Panc1 (cell line): ENCODE data around the gene B4GALNT1. TPM values are rescaled to one million over a fixed set of nuclear protein-coding genes. Genes with fewer than 3 reads are reported as not detected.

Source experiments
- ATAC-seq: fragments of 200-7000 bp; cut with Tn5 transposase; 2 replicates; pipeline ENCODE4 v1.9.1; 2020; ENCODE audit warnings: mild to moderate bottlenecking, moderate library complexity
- BruUV-seq: library from RNA; stranded (reverse); fragments of 400-500 nt; replicated peaks from 2 replicates; lab custom pipeline; 2021; lab: Mats Ljungman, UMichigan
- CTCF ChIA-PET: fragments of 300-600 bp; sonication (Branson Sonifier 250); formaldehyde crosslinking; loops from one replicate; lab custom pipeline; 2022; ENCODE audit warnings: antibody characterized with exemption; lab: Charles Lee
- POLR2A ChIA-PET: fragments of 300-600 bp; sonication (Branson Sonifier 250); formaldehyde crosslinking; loops from one replicate; lab custom pipeline; 2022; ENCODE audit warnings: antibody characterized with exemption; lab: Charles Lee
- DNase-seq: peaks from one replicate; pipeline ENCODE4 v3.0.0-alpha.2; 2010; ENCODE audit warnings: low read depth, low spot score
- H3K27ac ChIP-seq: 2 replicates; pipeline ENCODE4 v1.5.1; 2011; ENCODE audit warnings: mild to moderate bottlenecking, low read length, inconsistent platforms
- H3K27me3 ChIP-seq: fragments of 200-500 bp; sonication (Bioruptor generic); 2 replicates; pipeline ENCODE4 v1.6.0; 2014; ENCODE audit warnings: low read length, inconsistent platforms; ENCODE audit not compliant: control insufficient read depth, insufficient read depth
- H3K36me3 ChIP-seq: fragments of 200-500 bp; sonication (Bioruptor generic); 2 replicates; pipeline ENCODE4 v1.5.1; 2014; ENCODE audit warnings: inconsistent platforms, mild to moderate bottlenecking, low read length, moderate library complexity; ENCODE audit not compliant: control insufficient read depth, insufficient read depth
- H3K4me1 ChIP-seq: 2 replicates; pipeline ENCODE4 v1.5.1; 2011; ENCODE audit warnings: inconsistent platforms, mild to moderate bottlenecking, low read length, moderate library complexity; ENCODE audit not compliant: control insufficient read depth, insufficient read depth
- H3K4me3 ChIP-seq, 2 experiments: 2 replicates each; pipeline ENCODE4 v1.5.1; 2011 to 2012; ENCODE audit warnings: low read depth in 2 of 2, low read length in 2 of 2, mild to moderate bottlenecking in 2 of 2, inconsistent platforms in 1 of 2, moderate library complexity in 1 of 2
- H3K9me3 ChIP-seq: fragments of 200-500 bp; sonication (Bioruptor generic); 2 replicates; pipeline ENCODE4 v1.5.1; 2014; ENCODE audit warnings: low read depth, mild to moderate bottlenecking, inconsistent platforms, low read length, moderate library complexity; ENCODE audit not compliant: control insufficient read depth, insufficient read depth
- POLR2AphosphoS5 ChIP-seq: IDR thresholded peaks from 2 replicates; pipeline ENCODE4 v1.6.1; 2012; ENCODE audit warnings: mild to moderate bottlenecking, low read depth, low read length, moderate library complexity
- REST ChIP-seq, 2 experiments: IDR thresholded peaks; 2 replicates each; pipeline ENCODE4 v1.6.1; 2011 to 2012; ENCODE audit warnings: low read depth in 2 of 2, control low read depth in 1 of 2, low read length in 1 of 2, mild to moderate bottlenecking in 1 of 2, moderate library complexity in 1 of 2; ENCODE audit not compliant: insufficient read depth in 1 of 2
- SIN3A ChIP-seq: IDR thresholded peaks from 2 replicates; pipeline ENCODE4 v1.6.1; 2012; ENCODE audit warnings: low read depth, mild to moderate bottlenecking, low read length, moderate library complexity, borderline replicate concordance; ENCODE audit not compliant: insufficient read depth
- TCF7L2 ChIP-seq: IDR thresholded peaks from 2 replicates; pipeline ENCODE4 v1.6.1; 2011; ENCODE audit warnings: mild to moderate bottlenecking, low read depth, low read length, inconsistent platforms
- in situ Hi-C: cut with HindIII; loops from 2 replicates; pipeline ENCODE4 v1.10.0; 2016; ENCODE audit warnings: low sequenced_read_pairs, low pct_unique_long_range_greater_than_20kb
- intact Hi-C: fragments of 100-400 bp; cut with micrococcal nuclease; formaldehyde crosslinking; loops from one replicate; pipeline ENCODE4 v1.10.0; 2022; ENCODE audit not compliant: unreplicated experiment
- total RNA-seq: library from RNA; stranded (reverse); gene quantifications from one replicate; pipeline ENCODE4 v1.2.1, GENCODE V29; 2021; ENCODE audit not compliant: unreplicated experiment
- TF ChIP-seq, protein P1 (sequence below): fragments of 450-650 bp; IDR thresholded peaks from 2 replicates; pipeline ENCODE4 v1.5.1; 2017; ENCODE audit warnings: mild to moderate bottlenecking

The B4GALNT1 gene
- total RNA-seq, 1 experiment from 2014 or later, result 48.6 TPM

DNA sequence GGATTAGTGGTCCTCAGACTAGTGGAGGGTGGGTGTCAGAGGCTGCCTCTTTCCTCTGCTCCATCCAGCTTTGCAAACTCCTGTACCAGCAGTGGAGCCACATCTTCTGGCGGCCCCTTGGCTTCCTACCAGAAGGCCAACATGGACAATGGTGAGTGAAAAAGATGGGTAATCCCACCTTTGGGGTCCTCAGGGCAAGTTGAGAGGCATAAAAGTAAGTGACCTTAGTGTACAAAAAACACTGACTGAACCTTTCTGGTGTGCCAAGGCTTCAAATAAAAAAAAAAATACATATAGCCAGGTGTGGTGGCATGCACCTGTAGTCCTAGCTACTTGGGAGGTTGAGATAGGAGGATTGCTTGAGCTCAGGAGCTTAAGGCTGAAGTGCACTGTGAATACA, 51.2 kb downstream of the B4GALNT1 start:
- TF ChIP-seq, protein P1, sequence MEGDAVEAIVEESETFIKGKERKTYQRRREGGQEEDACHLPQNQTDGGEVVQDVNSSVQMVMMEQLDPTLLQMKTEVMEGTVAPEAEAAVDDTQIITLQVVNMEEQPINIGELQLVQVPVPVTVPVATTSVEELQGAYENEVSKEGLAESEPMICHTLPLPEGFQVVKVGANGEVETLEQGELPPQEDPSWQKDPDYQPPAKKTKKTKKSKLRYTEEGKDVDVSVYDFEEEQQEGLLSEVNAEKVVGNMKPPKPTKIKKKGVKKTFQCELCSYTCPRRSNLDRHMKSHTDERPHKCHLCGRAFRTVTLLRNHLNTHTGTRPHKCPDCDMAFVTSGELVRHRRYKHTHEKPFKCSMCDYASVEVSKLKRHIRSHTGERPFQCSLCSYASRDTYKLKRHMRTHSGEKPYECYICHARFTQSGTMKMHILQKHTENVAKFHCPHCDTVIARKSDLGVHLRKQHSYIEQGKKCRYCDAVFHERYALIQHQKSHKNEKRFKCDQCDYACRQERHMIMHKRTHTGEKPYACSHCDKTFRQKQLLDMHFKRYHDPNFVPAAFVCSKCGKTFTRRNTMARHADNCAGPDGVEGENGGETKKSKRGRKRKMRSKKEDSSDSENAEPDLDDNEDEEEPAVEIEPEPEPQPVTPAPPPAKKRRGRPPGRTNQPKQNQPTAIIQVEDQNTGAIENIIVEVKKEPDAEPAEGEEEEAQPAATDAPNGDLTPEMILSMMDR, result no peak
- no peak for TF ChIP-seq POLR2AphosphoS5
- no peak for TF ChIP-seq SIN3A
- no peak for TF ChIP-seq REST (IDR thresholded peaks at IDR 0.05; ENCODE audit: insufficient read depth in 1 of 2, low read depth in 2 of 2, low read length in 1 of 2)
- no peak for TF ChIP-seq TCF7L2
- H3K27me3 ChIP-seq, result no peaks in the 10 kb centered on the region
- H3K9me3 ChIP-seq, result no peaks in the 10 kb centered on the region
- no peak overlapping the region for H3K27ac ChIP-seq
- no peaks in the 10 kb centered on the region for H3K4me1 ChIP-seq
- no peaks in the 10 kb centered on the region for H3K36me3 ChIP-seq
- ATAC-seq (no peak), DNase-seq (no peak)
- CTCF ChIA-PET, result no interaction called here
- intact Hi-C loops, result loop anchor here (5.0 kb wide), 1 partner anchor 155 kb away; the partner anchor contains the start of gene AGAP2
- BruUV-seq, result no TSS peak
- POLR2A ChIA-PET, result interaction anchor here (0.7 kb wide), 1 partner anchor 28 kb away, joined by 3 read pairs; no protein-coding TSS in a partner anchor
- in situ Hi-C loops, result no loop called here
- H3K4me3 ChIP-seq, result no peak overlapping the region

- no peak for TF ChIP-seq SIN3A
- no peak for TF ChIP-seq TCF7L2
- no peak for TF ChIP-seq POLR2AphosphoS5
- TF ChIP-seq, protein P1, result no peak
- TF ChIP-seq REST (IDR thresholded peaks at IDR 0.05; ENCODE audit: insufficient read depth in 1 of 2, low read depth in 2 of 2, low read length in 1 of 2), result no peak
- H3K36me3 ChIP-seq, result no peaks in the 10 kb centered on the region
- CTCF ChIA-PET, result interaction anchor here (0.5 to 0.6 kb wide), 3 partner anchors 42 to 114 kb away, joined by 3 to 6 read pairs (median 4); no protein-coding TSS in a partner anchor
- BruUV-seq, result no TSS peak
- H3K27me3 ChIP-seq, result no peaks in the 10 kb centered on the region
- ATAC-seq (no peak), DNase-seq (no peak)
- no peaks in the 10 kb centered on the region for H3K9me3 ChIP-seq
- intact Hi-C loops, result loop anchor here (5.0 kb wide), 1 partner anchor 157 kb away; the partner anchor contains the start of gene AGAP2
- H3K4me1 ChIP-seq, result no peaks in the 10 kb centered on the region
- no peak overlapping the region for H3K27ac ChIP-seq
- in situ Hi-C loops, result no loop called here
- H3K4me3 ChIP-seq, result no peak overlapping the region
- POLR2A ChIA-PET, result interaction anchor here (0.6 kb wide), 1 partner anchor 16 kb away, joined by 3 read pairs; no protein-coding TSS in a partner anchor
Observed at GRCh38 chr12:57580466-57580795, 52.6 kb downstream of the B4GALNT1 start.
